Vagina (tissue), 2 donors: ENCODE results near the gene CCNDBP1. TPM values are rescaled to one million over a fixed set of nuclear protein-coding genes. Genes with fewer than 3 reads are reported as not detected.

Source experiments
- DNase-seq, 2 donors: peaks; one replicate each; pipeline ENCODE4 v3.0.0-alpha.2; 2017; ENCODE audit errors: extremely low spot score in 2 of 2
- H3K27ac ChIP-seq: fragments of 200-600 bp; sonication (generic); one replicate; pipeline ENCODE4 v1.5.1; 2019
- H3K27me3 ChIP-seq: fragments of 200-600 bp; sonication (generic); one replicate; pipeline ENCODE4 v1.5.1; 2019
- H3K36me3 ChIP-seq, 2 donors: fragments of 200-600 bp; sonication (generic); one replicate each; pipeline ENCODE4 v1.5.1; 2017 to 2019
- H3K4me1 ChIP-seq: fragments of 200-600 bp; sonication (generic); one replicate; pipeline ENCODE4 v1.5.1; 2019
- H3K4me3 ChIP-seq, 2 donors: fragments of 200-600 bp; sonication (generic); 1 replicate in 1 of 2; 2 replicates in 1 of 2; pipeline ENCODE4 v1.5.1; 2016 to 2019
- H3K9me3 ChIP-seq: fragments of 200-600 bp; sonication (generic); one replicate; pipeline ENCODE4 v1.5.1; 2019
- POLR2A ChIP-seq, 2 donors: fragments of 450-650 bp; IDR thresholded peaks; one replicate each; pipeline ENCODE4 v1.6.1; 2017; ENCODE audit warnings: antibody characterized with exemption in 2 of 2, mild to moderate bottlenecking in 2 of 2, moderate library complexity in 2 of 2
- POLR2AphosphoS5 ChIP-seq, 2 donors: sonication (generic); formaldehyde crosslinking; IDR thresholded peaks; one replicate each; pipeline ENCODE4 v1.9.0; 2017; ENCODE audit warnings: antibody characterized with exemption in 2 of 2, mild to moderate bottlenecking in 2 of 2, low read depth in 1 of 2; ENCODE audit not compliant: insufficient read depth in 1 of 2
- intact Hi-C: fragments of 100-400 bp; cut with DNase I; formaldehyde crosslinking; loops from one replicate; pipeline ENCODE4 v1.15.1; 2023
- total RNA-seq: library from RNA; depleted of rRNA; stranded (reverse); fragments of >200 nt; gene quantifications from one replicate; pipeline ENCODE4 v1.2.3, GENCODE V29; 2016
- TF ChIP-seq, protein P1 (sequence below), 3 experiments: fragments of 450-650 bp in 2 of 3; fragments of 200-600 bp in 1 of 3; sonication (generic) in 1 of 3; IDR thresholded peaks; one replicate each; pipeline ENCODE4 v1.5.1; 2017 to 2019; ENCODE audit warnings: antibody characterized with exemption in 3 of 3, mild to moderate bottlenecking in 2 of 3, moderate library complexity in 2 of 3

Gene CCNDBP1
- total RNA-seq, 1 donor from 2014 or later: 43.2 TPM

DNA sequence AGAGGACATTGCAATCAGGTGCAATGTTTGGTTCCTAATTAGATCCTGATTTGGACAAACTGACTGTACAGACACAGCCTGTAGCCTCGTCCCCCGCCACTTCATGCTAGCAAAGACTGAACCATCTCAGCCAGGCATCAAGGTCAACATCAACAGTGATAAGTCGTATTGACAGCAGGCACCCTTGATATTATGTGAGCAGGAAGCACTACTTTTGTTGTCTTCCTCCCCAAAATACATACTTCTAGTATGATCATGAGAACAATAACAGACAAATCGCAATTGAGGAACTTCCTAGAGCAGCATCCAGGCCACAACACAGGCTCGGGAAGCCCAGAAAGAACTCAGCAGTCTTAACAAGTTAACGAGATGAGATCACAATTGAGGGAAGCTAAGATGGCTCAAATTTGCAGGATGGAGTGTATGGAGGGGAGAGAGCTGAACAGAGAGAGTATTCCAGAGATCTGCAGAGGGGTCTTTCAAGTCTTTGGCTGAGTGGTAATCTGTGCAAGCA is 61.1 kb downstream of the CCNDBP1 start:
- TF ChIP-seq, protein P1, sequence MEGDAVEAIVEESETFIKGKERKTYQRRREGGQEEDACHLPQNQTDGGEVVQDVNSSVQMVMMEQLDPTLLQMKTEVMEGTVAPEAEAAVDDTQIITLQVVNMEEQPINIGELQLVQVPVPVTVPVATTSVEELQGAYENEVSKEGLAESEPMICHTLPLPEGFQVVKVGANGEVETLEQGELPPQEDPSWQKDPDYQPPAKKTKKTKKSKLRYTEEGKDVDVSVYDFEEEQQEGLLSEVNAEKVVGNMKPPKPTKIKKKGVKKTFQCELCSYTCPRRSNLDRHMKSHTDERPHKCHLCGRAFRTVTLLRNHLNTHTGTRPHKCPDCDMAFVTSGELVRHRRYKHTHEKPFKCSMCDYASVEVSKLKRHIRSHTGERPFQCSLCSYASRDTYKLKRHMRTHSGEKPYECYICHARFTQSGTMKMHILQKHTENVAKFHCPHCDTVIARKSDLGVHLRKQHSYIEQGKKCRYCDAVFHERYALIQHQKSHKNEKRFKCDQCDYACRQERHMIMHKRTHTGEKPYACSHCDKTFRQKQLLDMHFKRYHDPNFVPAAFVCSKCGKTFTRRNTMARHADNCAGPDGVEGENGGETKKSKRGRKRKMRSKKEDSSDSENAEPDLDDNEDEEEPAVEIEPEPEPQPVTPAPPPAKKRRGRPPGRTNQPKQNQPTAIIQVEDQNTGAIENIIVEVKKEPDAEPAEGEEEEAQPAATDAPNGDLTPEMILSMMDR (IDR thresholded peaks at IDR 0.05): no peak
- no peak for TF ChIP-seq POLR2A (IDR thresholded peaks at IDR 0.05)
- TF ChIP-seq POLR2AphosphoS5 (IDR thresholded peaks at IDR 0.05; ENCODE audit: insufficient read depth in 1 of 2, low read depth in 1 of 2): no peak

More for the DNA sequence above, 61.1 kb downstream of the CCNDBP1 start:
- H3K4me1 ChIP-seq: no peaks in the 10 kb centered on the region
- peak; percentile 7 to 52 for DNase-seq
- no peak overlapping the region for H3K27ac ChIP-seq
- no peaks in the 10 kb centered on the region for H3K27me3 ChIP-seq
- H3K4me3 ChIP-seq: no peak overlapping the region
- H3K9me3 ChIP-seq: no peaks in the 10 kb centered on the region
- H3K36me3 ChIP-seq: no peaks in the 10 kb centered on the region
- intact Hi-C loops: no loop called here

Other genes with a start within 250 kb of the CCNDBP1 start
- 21.9 TPM for gene UBR1, start 79.4 kb upstream of the CCNDBP1 start, total RNA-seq
- gene TMEM62, start 51.8 kb upstream of the CCNDBP1 start, total RNA-seq: 86.9 TPM
- gene EPB42, start 35.6 kb downstream of the CCNDBP1 start, total RNA-seq: not detected
- 8.3 TPM for gene TGM5, start 81.5 kb downstream of the CCNDBP1 start, total RNA-seq
- gene TGM7, start 116.9 kb downstream of the CCNDBP1 start, total RNA-seq: not detected
- 5.4 TPM for gene LCMT2, start 145.2 kb downstream of the CCNDBP1 start, total RNA-seq
- gene ZSCAN29, start 185.6 kb downstream of the CCNDBP1 start, total RNA-seq: 18.2 TPM
- 17.7 TPM for gene TUBGCP4, start 185.7 kb downstream of the CCNDBP1 start, total RNA-seq